Vagina (tissue), 2 donors: Measurements from ENCODE around the gene UBE2O. TPM values are rescaled to one million over a fixed set of nuclear protein-coding genes. Genes with fewer than 3 reads are reported as not detected.

ENCODE experiments used
- DNase-seq, 2 donors: peaks; one replicate each; pipeline ENCODE4 v3.0.0-alpha.2; 2017; ENCODE audit errors: extremely low spot score in 2 of 2
- H3K27ac ChIP-seq: fragments of 200-600 bp; sonication (generic); one replicate; pipeline ENCODE4 v1.5.1; 2019
- H3K27me3 ChIP-seq: fragments of 200-600 bp; sonication (generic); one replicate; pipeline ENCODE4 v1.5.1; 2019
- H3K36me3 ChIP-seq, 2 donors: fragments of 200-600 bp; sonication (generic); one replicate each; pipeline ENCODE4 v1.5.1; 2017 to 2019
- H3K4me1 ChIP-seq: fragments of 200-600 bp; sonication (generic); one replicate; pipeline ENCODE4 v1.5.1; 2019
- H3K4me3 ChIP-seq, 2 donors: fragments of 200-600 bp; sonication (generic); 1 replicate in 1 of 2; 2 replicates in 1 of 2; pipeline ENCODE4 v1.5.1; 2016 to 2019
- H3K9me3 ChIP-seq: fragments of 200-600 bp; sonication (generic); one replicate; pipeline ENCODE4 v1.5.1; 2019
- CTCF ChIP-seq, 3 experiments: fragments of 450-650 bp in 2 of 3; fragments of 200-600 bp in 1 of 3; sonication (generic) in 1 of 3; IDR thresholded peaks; one replicate each; pipeline ENCODE4 v1.5.1; 2017 to 2019; ENCODE audit warnings: antibody characterized with exemption in 3 of 3, mild to moderate bottlenecking in 2 of 3, moderate library complexity in 2 of 3
- POLR2A ChIP-seq, 2 donors: fragments of 450-650 bp; IDR thresholded peaks; one replicate each; pipeline ENCODE4 v1.6.1; 2017; ENCODE audit warnings: antibody characterized with exemption in 2 of 2, mild to moderate bottlenecking in 2 of 2, moderate library complexity in 2 of 2
- POLR2AphosphoS5 ChIP-seq, 2 donors: sonication (generic); formaldehyde crosslinking; IDR thresholded peaks; one replicate each; pipeline ENCODE4 v1.9.0; 2017; ENCODE audit warnings: antibody characterized with exemption in 2 of 2, mild to moderate bottlenecking in 2 of 2, low read depth in 1 of 2; ENCODE audit not compliant: insufficient read depth in 1 of 2
- intact Hi-C: fragments of 100-400 bp; cut with DNase I; formaldehyde crosslinking; loops from one replicate; pipeline ENCODE4 v1.15.1; 2023
- total RNA-seq: library from RNA; depleted of rRNA; stranded (reverse); fragments of >200 nt; gene quantifications from one replicate; pipeline ENCODE4 v1.2.3, GENCODE V29; 2016

The UBE2O gene
- total RNA-seq, 1 donor from 2014 or later: 29.7 TPM

DNA sequence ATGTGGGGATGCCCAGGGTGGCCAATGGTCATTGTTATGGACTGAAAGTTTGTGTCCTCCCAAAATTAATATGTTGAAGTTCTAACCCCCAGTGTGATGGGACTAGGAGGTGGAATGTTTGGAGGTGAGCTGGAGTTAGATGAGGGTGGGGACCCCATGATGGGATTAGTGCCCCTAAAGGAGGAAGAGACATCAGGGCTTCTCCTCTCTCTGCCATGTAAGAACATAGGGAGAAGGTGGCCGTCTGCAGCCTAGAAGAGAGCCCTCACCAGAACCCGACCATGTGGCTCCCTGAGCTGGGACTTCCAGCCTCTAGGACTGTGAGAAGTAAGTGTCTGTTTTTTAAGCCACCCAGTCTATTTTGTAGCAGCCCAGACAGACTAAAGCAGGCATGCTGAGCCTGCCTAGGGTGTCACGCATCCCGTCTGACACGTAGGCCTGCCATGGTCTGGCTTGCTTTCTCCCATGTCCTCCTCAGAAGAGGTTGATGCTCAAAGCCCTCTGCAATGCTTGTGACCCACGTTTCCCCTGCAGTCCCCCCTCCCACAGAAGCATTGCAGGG is 95.3 kb downstream of the UBE2O start:
- no peak for DNase-seq
- intact Hi-C loops: no loop called here
- no peak overlapping the region for H3K27ac ChIP-seq
- TF ChIP-seq POLR2AphosphoS5 (IDR thresholded peaks at IDR 0.05; ENCODE audit: insufficient read depth in 1 of 2, low read depth in 1 of 2) (no peak), CTCF (IDR thresholded peaks at IDR 0.05) (no peak), POLR2A (IDR thresholded peaks at IDR 0.05) (no peak)
- no peaks in the 10 kb centered on the region for H3K36me3 ChIP-seq
- no peak overlapping the region for H3K4me3 ChIP-seq
- peaks cover 26% of the 10 kb centered on the region for H3K4me1 ChIP-seq
- H3K27me3 ChIP-seq: no peaks in the 10 kb centered on the region
- H3K9me3 ChIP-seq: no peaks in the 10 kb centered on the region

DNA sequence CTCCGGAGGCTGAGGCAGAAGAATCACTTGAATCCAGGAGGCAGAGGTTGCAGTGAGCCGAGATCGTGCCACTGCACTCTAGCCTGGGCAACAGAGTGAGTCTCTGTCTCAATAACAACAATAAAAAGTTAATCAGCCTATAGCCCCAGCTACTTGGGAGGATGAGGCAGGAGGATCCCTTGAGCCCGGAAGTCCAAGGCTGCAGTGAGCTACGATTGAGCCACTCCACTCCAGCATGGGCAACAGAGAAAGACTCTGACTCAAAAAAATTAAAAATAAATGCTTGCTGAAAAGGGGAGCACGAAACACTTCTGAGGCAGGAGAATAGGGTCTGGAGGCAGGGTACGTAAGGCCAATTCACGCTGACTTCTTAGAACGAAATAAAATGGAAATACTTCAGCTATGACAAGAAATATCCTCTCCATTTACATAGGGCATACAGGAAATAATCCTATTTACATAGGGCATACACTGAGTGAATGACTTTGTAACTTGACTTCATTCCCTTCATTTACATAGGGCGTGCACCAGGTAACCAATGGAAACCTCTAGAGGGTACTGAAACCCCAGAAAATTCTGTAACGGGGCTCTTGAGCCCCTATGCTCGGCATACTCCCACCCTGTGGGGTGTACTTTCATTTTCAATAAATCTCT is 96.0 kb downstream of the UBE2O start:
- H3K9me3 ChIP-seq: no peaks in the 10 kb centered on the region
- H3K27ac ChIP-seq: no peak overlapping the region
- DNase-seq: no peak
- H3K36me3 ChIP-seq: no peaks in the 10 kb centered on the region
- H3K27me3 ChIP-seq: no peaks in the 10 kb centered on the region
- peaks cover 26% of the 10 kb centered on the region for H3K4me1 ChIP-seq
- intact Hi-C loops: no loop called here
- H3K4me3 ChIP-seq: no peak overlapping the region
- TF ChIP-seq POLR2AphosphoS5 (IDR thresholded peaks at IDR 0.05; ENCODE audit: insufficient read depth in 1 of 2, low read depth in 1 of 2) (no peak), CTCF (IDR thresholded peaks at IDR 0.05) (no peak), POLR2A (IDR thresholded peaks at IDR 0.05) (no peak)

DNA sequence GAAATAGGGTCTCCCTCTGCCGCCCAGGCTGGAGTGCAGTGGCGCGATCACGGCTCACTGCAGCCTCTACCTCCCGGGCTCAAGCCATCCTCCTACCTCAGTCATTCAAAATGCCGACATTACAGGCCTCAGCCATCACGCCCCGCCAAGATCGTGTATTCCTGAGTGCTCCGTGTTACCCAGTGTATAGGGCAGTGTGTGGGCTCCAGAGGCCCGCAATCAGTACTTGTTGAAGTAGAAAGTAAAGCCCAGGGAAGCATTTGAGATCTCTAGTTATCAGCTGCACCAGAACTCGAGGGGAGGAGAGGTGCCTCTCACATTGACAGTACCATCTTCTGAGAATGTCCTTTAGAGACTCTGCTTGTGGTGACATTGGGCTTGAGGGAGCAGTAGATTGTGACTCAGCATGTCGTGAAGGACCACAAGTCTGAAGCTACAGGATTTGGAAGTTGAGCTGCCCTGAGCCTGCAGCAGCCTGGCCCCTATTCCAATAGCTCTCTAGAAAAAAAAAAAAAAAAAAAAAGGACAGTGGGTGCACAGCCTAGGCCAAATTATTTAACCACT is 98.1 kb downstream of the UBE2O start:
- Histone ChIP-seq H3K4me3 (peak overlapping the region in 1 of 2 donors; percentile 95), H3K9me3 (no peaks in the 10 kb centered on the region), H3K27me3 (no peaks in the 10 kb centered on the region), H3K4me1 (peaks cover 21% of the 10 kb centered on the region), H3K27ac (no peak overlapping the region), H3K36me3 (no peaks in the 10 kb centered on the region)
- TF ChIP-seq POLR2A (IDR thresholded peaks at IDR 0.05) (no peak), CTCF (IDR thresholded peaks at IDR 0.05) (no peak), POLR2AphosphoS5 (IDR thresholded peaks at IDR 0.05; ENCODE audit: insufficient read depth in 1 of 2, low read depth in 1 of 2) (no peak)
- intact Hi-C loops: no loop called here
- no peak for DNase-seq

DNA sequence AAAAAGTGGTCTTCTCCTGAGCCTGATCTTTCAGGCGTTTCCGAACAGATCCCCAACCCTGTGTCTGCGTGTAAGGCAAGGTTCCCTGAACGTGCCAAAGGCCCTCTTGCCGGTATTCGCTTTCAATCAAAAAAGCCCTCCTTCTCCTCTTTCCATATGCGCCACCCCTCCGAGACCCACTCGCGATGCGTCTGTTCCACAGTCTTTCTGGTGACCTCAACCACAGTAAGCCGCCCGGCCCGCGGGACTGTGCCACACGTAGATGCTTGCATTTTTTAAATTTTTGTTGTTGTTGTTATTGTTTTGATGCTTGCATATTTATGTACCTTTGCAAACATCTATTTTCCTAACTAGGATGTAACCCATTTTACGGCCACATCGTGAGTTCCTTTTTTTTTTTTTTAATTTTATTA is 98.6 kb downstream of the UBE2O start:
- Histone ChIP-seq H3K4me3 (peak overlapping the region; percentile 90 to 95), H3K4me1 (peaks cover 21% of the 10 kb centered on the region), H3K36me3 (no peaks in the 10 kb centered on the region), H3K27ac (peak overlapping the region; percentile 85), H3K9me3 (no peaks in the 10 kb centered on the region), H3K27me3 (no peaks in the 10 kb centered on the region)
- no peak for DNase-seq
- intact Hi-C loops: no loop called here
- TF ChIP-seq POLR2A (IDR thresholded peaks at IDR 0.05) (no peak), POLR2AphosphoS5 (IDR thresholded peaks at IDR 0.05; ENCODE audit: insufficient read depth in 1 of 2, low read depth in 1 of 2) (no peak), CTCF (IDR thresholded peaks at IDR 0.05) (no peak)
